T-helper 1 cell (primary cell): Measurements from ENCODE around the gene SPTLC2.
"Not testable (repeated sequence)": the region's sequence is repeated elsewhere in the genome, so short reads cannot be mapped to it uniquely, and the experiment has no call there.

Experiments used
- DNase-seq, 5 donors: peaks; one replicate each; pipeline ENCODE4 v3.0.0-alpha.2; 2012 to 2020

The SPTLC2 gene

DNA sequence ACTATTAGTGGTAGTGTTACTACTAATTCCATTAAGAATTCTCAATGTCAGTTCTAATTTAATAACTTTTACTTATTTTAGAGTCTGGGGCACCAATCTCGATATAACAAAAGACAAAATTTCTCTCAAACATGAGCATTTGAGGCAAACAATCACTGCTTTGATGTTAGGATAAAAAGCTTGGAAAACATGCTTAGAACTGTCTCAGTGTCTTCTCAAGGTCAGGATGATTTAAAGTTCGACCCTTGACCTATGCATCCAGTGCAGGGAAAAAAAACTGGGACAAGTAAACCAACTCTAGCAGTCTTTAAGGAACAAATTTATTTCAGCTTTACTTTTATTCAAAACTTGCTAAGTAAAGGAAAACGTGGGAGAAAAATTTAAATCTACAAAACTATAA is 31.1 kb downstream of the SPTLC2 start:
- no peak for DNase-seq

DNA sequence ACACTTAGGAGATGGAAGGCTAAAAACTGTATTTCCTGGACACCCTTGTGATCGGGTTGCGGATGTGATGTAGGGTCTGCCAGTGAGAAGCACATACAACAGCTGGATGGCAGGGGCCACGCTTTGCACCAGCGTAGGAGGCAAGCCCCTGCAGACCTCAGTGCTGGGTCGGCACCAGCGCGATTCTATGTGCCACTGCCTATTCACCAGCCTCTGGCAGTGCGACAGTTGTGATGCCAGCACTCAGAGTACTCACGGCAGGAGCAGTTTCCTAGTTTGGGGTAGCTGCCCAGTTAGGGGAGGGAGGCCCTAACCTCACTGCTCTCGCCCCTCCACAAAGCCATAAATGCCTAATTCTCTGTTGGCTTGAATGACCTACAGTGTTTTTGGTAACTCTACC is 31.6 kb downstream of the SPTLC2 start:
- DNase-seq = no peak

DNA sequence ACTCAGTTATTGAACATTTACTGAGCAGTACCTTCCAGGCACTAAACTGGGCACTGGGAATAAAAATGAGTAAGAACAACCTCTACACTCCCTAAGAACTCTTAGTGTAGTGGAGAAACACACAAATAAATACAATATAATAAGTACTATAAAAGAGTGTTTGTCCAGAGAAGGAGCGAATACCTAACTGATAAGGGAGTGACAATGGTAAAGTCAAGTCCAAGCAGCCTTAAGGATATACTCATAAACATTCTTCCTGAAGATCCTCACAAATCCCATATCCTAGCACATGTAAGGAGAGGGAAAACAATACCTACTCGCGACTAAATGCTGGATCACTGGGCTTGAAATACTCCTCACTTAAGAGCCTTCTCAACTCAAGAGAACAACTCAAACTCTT is 32.8 kb downstream of the SPTLC2 start:
- no peak for DNase-seq

DNA sequence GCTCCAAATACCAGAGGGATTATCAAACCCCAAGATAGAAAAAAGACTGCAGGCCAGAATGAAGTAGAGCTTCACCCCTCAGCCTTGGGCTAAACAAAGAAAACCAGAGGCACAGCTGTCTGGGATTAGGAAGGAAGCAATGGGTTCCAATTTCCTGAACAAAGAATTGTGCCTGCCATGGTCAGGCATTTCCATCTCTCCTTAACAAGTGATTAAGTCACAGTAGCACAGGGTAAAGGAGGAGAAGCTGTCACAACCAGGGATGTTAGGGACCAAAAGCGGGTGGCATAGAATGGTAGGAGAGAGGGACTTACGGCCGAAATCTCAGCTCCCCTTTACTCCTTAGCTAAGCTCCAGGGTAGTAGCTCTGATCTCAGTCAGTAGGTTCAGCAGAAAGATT is 33.9 kb downstream of the SPTLC2 start:
- DNase-seq = no peak

DNA sequence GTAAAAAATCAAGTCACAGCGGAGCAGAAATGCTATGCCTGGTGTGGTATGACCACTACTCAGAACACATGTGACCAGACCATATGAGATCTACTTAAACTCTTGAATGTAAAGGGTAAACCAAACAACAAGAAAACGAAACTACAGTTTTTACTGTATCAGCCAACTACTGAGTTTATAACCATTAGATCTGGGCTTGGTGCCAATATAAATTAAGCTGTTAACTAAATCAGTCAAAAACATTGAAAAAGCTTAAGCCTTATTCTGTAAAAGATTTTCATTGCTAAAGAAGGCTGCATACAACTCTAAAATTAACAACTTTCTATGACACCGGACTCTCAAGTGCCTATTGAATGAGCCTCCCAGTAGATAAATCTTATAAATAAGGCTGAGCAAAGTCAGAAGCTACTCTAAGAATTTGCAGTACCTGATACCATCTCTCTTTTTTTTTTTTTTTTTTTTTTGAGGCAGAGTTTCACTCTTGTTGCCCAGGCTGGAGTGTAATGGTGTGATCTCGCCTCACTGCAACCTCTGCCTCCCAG is 35.4 kb downstream of the SPTLC2 start:
- peak in 1 of 5 donors; percentile 70 for DNase-seq

DNA sequence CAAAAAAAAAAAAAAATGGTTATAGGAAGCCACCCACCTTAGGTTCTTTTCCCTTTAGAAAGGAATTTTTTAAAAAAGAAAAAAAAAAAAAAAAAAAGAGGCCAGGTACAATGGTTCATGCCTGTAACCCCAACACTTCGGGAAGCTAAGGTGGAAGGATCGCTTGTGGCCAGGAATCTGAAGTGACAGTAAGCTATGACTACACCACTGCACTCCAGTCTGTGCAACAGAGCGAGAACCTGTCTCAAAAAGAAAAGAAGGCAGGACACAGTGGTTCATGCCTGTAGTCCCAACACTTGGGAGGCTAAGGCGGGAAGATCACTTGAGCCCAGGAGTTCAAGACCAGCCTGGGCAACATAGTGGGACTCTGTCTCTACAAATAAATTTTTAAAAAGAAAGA is 36.0 kb downstream of the SPTLC2 start:
- DNase-seq = no peak

DNA sequence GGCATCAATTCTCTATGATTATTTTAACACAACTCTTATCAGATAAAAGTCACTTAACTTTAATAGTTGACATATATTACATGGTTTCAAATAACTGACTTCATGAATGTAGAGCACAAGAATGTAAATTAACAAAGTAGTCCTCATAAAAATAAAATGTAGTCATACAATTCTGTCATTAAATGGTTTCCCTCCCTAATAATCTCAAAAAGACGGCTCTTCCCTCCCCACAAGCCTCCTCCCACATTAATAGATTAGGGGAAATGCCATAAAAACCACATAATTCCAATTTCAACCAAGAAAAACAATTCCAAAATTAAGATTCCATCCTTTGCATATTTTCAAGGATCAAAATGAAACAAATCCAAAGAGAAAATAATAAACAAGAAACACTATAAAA is 36.7 kb downstream of the SPTLC2 start:
- no peak for DNase-seq

DNA sequence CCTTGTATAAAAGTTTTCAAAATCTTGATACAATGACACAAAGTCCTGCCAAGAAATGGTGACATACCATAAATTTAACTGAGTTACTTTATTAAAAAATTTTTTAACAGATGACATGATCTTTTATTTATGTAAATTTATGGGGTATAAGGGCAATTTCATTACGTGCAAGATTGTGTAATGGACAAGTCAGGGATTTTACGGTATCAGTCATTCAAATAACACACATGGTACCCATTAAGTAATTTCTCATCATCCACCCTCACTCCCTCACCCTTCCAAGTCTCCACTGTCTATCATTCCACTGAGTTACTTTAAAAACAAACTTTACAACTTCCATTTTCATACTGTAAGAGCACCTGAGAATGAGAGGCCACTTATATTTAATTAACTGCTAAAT is 37.4 kb downstream of the SPTLC2 start:
- DNase-seq = no peak

DNA sequence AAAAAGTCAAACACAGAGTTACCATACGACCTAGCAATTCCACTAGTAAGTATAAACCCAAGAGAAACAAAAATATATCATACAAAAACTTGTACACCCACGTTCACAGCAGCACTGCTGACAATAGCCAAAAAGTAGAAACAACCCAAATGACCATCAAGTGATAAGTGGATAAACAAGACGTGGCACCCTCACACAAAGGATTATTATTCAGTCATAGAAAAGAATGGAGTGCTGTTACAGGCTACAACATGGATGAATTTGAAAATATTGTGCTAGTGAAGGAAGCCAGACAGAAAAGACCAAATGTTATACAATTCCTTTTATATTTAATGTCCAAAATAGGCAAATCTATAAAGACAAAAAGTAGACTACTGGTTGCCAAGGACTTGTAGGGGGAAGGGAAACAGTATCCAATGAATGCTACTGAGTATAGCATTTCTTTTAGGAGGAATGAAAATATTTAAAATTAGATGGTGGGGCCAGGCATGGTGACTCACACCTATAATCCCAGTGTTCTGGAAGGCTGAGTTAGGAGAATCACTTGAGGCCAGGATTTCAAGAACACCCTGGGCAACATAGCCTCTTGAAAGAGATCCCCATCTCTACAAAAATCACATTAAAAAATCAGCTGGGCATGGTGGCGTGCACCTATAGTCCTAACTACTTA is 41.9 kb downstream of the SPTLC2 start:
- DNase-seq = no peak

DNA sequence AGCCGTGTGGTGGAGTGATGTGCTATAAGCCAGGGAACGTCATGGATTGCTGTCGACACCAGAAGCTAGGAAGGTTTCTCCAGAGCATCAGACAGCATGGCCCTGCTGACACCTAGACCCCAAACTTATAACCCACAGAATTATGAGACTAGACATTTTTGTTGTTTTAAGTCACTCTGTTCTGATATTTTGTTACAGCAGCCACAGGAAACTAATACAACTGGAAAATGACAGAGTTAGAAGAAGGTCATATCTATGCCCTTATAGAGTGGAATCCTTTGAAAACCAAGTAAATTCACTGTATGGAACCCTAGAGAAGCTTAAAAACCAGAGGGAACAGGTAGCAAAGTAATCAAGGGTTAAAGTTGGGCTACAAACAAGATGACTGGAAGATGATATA is 42.5 kb downstream of the SPTLC2 start:
- DNase-seq = no peak

DNA sequence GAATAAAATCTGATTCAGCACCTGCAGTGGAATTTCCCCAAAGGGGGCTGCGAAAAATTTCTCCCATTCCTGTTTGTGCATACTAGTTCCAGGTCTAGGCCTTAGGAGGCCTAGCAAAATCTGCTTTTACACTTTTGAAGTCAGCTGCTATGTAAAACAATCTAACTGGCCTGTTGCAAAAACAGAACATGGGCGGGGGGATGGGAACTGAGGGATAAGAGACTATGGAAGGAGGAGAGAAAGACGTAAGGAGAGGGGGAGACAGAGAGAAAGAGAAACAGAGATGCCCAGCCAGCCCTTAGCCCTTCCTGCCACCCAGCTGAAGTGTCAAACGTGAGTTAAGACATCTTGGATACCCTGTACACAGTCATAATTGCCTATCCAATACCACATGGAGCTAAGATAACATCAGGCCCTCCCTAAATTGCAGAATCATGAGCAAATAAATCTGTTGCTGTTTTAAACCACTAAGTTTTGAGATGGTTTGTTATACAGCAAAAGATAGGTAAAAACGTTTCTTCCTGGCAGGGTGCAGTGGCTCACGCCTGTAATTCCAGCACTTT is 45.6 kb downstream of the SPTLC2 start:
- no peak for DNase-seq

DNA sequence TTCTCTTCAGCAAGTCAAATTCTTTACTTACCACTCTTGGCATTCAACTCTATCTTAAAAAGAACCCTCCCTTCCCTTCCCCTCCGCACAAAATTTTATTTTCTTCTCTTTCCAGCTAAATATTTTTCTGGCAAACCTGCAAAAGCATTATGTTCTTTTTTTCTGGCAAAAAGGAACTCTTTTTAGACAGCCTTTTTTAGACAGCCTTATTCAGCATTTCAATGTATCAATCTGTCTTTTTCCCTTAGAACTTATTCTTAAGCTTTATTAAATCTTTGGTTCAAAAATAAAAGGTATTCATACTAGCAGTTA is 50.5 kb downstream of the SPTLC2 start:
- no peak for DNase-seq

DNA sequence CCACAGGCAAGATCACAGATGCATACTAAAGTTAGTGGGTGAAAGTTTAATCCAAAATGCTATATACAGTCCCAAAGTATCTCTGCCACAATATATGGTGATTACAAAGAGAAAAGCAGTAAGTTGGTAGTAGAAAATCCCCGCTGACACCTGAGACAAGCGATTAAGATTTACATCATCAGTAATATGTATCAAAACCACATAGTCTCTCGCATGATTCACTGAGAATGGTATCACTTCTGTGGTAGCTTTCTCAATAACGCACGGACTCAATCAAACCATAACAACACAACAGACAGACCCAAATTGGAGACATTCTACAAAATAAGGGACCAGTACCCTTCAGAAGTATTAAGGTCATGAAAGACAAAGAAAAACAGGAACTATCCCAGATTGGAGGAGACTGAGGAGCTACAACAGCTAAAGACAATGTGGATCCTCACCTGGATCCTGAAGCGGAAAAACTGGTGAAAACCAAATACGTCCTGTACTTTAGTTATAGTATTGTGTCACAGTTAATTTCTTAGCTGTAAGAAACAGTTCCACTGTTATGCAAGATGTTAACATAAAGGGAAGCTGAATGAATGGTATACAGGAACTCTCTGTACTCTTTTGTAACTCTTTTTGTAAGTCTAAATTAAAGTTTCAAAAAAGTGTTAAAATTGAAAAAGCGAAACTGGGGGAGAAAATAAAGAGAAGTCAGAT is 51.0 kb downstream of the SPTLC2 start:
- no peak for DNase-seq

DNA sequence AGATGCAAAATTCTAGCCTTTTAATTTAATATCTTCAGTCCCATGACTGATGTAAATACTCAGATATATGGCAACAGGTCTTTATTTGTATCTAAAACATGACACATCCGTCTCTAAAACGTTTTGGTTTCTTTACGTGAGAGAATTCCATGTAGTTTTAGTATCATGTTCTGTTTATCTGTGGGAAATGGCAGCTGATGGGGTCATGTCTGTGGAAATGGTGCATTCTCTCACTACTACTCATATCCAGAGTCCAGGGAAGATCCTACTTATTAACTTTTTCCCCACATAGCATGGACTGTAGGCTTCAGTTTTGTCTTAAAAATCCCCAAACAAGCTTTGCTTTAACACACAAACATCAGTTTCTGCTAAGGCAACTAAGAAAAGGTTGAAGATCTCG is 53.8 kb downstream of the SPTLC2 start:
- DNase-seq = no peak

DNA sequence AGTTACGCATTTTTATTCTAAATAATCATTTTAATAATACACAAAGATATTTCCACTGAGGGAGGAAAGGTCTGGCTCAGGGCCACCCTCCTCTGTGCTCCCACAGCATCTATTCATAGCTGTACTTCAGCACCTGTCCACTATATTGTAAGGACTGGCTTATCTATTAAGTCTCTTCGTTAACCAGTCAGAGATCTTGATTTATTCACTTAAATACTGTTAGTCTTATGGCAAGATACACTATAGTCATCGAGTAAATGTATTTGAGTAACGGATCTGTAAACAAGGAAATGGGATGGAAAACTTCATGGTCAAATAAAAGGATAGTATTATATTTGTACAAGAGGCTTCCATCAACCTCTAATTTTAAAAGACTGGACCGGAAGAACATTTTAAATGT is 54.6 kb downstream of the SPTLC2 start:
- no peak for DNase-seq

DNA sequence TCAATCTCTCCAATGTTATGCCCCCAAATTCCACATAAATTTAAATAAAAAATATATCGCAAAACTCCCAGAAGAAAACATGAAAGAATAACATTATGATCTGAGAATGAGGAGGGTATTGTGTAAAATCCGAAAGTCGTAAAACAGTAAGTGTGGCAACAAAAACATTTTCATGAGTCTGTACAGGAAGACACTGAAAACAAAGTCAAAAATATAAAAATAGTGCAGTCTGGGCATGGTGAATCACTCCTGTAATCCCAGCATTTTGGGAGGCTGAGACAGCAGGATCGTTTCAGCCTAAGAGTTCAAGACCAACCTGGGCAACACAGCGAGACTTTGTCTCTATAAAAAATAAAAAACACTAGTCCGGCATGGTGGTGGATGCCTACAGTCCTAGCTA is 57.1 kb downstream of the SPTLC2 start:
- no peak for DNase-seq

DNA sequence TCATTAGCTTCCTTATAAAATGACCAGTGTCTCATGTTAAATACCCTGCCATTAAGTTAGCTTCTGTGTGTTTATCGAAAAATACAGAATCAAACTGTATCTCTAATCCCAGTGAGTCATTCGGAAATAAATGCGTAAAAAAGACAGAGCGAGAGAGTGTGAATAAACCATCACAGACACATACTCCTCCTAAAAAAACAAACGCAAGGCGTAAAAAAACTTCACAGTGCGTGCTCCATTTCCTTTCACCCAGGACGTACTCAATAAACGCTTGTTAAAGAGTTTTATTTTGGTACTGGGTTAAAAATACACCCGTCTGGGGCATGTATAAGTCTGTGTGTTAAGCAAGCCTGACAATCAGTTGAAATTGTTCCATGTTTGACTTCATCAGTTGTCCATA is 59.0 kb downstream of the SPTLC2 start:
- DNase-seq = no peak

DNA sequence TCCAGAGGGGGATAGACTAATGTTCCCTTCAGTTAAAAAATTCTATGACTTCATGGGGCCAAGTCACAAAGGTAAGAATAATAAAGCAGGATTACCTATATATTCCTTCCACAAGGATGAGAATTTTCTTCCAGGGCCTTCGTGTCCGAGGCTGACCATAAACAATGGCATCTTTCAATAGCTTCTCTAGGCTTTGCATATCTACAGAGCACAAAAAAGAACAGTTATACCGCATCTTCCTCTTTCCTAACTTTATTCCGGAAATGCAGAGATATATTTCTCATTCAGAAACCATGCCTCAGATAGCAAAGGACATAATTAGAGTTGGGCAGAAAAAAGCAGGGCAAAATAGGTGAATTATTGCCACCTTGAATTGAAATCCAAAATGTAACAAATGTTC is 59.5 kb downstream of the SPTLC2 start:
- no peak for DNase-seq

DNA sequence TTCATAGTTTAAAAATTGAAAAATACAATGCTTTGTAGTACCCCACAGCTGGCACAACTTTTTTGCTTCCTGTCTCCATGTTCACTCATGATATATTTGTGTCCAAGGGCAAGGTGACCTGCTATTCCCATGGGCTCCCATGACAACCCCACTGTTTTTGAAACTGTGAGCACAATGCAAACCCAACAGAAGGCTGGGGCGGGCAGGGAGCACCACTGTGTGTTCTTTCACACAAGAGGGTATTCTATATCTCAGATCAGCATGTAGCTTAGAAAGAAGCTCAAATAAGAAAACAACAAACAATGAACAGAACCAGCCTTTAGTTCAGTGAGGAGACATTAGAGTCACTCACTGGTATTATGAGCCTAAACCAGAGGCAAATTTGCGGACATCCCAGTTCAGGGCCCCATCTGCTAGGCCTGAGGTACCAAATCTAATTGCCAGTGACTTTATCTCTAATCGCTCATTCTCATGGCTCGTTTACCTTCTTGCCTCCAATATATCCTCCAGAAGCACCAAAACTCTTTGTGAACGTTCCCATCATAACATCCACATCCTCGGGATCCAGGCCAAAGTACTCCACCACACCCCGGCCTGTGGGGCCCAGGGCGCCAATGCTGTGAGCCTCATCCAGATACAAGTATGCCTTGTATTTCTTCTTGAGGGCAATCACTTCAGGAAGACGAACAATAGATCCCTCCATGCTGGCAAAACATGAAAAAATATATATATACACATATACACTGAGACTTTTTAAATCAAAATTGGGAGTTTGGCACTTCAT is 61.4 kb downstream of the SPTLC2 start:
- no peak for DNase-seq

DNA sequence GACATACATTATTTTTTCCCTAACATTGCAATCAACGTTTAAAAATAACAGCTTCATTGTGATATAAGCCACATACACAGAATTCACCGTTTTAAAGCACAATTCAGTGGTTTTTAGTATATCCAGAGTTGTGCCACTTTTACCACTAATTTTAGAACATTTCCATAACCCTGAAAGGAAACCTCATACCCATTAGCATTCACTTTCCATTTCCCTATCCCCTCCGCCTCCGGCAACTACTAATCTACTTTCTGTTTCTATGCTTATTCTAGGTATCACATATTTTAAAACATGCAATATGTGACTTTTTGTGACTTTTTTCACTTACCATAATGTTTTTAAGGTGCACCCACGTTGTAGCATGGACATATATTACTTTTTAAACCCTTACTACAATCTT is 62.2 kb downstream of the SPTLC2 start:
- no peak for DNase-seq

DNA sequence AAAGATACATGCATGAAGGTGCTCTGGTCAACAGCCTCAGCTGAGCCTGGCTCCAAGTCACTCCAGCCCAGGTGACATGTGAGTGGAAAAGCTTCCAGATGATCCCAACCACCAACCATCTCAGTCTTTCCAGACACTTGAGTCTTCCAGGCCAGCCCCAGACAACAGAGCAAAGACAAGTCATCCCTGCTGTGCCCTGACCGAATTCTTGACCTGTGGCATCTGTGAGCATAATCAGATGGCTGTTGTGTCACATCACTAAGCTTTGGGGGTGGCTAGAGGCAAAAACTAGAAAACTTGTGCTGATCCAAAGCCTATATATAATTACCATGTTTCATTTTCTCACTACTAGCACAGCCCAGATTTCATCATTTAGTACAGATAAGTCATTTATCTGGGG is 67.0 kb downstream of the SPTLC2 start:
- DNase-seq = no peak

DNA sequence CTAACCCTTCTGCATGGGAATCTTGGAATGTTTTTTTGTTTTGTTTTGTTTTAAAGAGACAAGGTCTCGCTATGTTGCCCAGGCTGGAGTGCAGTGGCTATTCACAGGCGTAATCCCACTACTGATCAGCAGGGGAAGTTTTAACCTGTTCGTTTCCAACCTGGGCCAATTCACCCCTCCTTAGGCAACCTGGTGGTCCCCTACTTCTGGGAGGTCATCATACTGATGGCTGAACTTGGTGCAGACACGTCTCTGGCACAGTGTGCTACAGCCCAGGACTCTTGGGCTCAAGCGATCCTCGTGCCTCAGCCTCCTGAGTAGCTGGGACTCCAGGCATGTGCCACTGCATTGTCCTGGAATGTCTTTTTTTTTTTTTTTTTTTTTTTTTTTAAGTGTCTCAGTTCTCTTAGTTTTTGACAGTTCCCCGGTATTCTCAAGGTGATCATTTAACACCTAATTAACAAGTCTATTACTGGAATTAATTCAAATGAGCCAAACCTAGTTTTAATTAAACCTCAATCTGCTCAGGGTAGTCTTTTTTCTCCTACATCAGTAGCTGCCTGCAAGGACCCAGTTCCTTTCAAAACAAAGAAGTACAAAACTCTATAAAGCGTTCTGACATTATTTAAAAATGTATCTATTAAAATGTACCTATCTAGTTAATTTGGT is 68.8 kb downstream of the SPTLC2 start:
- DNase-seq = no peak

DNA sequence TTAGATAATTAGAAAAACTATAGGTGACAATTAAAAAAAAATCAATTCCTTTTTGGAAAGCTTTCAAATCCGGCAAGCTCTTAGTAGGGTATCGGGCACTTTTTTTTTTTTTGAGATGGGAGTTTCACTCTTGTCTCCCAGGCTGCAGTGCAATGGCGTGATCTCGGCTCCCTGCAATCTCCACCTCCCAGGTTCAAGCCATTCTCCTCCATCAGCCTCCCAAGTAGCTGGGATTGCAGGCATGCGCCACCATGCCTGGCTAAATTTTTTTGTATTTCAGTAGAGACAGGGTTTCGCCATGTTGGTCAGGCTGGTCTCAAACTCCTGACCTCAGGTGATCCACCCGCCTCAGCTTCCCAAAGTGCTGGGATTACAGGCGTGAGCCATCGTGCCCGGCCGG is 71.3 kb downstream of the SPTLC2 start:
- DNase-seq = not testable (repeated sequence)
